ENCODE measurements around the gene ESPN.

ESPN gene

DNA sequence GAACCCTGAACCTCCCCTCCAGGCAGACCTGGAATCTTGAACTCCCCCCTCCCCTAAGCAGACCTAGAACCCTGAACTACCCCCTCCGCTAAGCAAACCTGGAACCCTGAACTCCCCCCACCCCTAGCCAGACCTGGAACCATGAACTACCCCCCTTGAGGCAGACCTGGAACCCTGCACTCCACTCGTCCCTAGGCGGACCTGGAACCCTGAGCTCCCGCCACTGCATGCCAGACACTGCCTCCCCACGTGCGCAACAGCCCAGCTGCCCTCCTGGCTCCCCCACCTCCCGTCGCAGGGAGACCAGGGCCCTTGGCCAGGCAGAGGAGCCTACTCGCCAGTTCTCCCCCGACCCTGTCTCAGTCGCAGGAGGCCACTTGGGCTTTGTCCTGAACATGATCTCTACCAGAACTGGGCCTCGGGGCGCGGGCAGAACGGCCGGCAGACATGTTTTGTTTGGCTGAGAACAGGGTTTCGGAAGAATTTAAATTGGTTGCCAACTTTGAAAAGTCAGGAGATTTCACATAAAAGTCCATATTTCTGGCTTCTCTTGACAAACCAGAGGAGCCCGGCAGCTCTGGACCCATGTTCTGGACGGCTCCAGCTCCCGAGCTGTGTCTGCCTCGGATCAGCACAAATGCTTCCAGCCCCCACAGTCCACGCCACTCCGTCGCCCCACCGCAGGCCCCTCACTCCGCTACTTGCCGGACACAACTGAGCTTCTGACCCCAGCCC lies 76.1 kb downstream of the ESPN start:
- no peak for DNase-seq

DNA sequence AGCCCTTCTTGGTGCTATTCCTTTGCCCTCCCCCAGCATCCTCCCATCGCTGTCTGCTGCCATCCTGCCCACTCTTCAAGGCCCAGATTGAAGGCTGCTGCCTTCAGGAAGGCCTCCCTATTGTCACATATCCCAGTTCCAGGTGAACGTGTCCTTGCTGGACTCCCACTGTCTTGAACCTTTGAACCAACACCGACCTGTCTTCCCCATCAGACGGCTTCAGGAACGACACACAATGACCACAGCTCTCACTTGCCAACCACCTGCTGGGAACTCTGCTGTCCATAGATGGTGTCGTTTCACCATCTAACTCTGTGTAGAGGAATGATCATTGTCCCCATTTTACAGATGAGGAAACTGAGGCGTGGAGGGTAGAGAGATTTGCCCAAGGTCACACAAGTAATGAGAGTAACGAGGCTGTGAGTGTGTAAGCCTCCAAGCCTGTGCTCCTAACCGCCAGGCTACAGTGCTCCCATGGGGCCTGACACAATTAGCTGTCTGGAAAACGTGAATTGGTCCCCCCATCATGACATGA lies 76.8 kb downstream of the ESPN start:
- DNase-seq, result no peak

DNA sequence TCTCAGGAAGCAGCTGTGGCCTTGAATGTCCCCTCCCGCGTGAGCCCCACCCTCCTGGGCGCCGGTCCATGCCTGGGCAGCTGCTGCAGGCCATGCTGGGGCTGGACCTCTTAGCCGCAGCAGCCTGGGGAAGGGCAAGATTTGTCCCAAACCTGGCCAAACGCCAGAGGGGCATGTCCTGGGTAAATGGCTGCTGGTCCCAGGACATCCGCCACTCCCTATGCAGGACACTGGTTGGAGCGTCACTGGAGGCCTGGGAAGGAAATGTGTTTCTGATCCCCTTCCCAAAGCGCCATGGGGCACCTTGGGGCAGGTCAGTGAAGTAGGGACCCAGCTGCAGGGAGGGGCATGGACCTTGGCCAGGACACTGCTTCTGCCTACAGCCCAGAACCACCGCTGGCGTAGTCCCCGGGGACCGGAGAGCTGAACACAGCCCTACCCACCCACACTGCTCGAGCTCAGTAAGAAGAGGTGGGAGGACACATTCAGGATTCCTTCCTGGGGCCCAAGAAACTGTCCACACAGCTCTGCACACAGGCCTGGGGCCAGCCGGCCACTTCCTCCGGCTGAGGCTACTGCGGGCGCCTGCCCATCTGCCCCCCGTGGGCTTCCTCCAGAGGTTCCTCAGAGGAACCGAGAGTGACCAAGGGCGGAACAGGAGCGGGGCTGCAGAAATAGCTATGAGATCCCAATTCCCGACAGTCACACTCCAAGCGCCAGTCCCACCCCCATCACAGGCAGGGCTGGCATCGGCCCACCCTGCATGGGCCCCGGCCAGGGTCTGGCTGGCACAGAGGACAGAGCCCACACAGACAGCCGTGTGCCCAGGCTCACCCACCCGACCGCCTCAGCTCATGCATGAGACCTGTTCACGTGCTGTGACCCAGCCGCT lies 77.7 kb downstream of the ESPN start:
- no peak for DNase-seq

DNA sequence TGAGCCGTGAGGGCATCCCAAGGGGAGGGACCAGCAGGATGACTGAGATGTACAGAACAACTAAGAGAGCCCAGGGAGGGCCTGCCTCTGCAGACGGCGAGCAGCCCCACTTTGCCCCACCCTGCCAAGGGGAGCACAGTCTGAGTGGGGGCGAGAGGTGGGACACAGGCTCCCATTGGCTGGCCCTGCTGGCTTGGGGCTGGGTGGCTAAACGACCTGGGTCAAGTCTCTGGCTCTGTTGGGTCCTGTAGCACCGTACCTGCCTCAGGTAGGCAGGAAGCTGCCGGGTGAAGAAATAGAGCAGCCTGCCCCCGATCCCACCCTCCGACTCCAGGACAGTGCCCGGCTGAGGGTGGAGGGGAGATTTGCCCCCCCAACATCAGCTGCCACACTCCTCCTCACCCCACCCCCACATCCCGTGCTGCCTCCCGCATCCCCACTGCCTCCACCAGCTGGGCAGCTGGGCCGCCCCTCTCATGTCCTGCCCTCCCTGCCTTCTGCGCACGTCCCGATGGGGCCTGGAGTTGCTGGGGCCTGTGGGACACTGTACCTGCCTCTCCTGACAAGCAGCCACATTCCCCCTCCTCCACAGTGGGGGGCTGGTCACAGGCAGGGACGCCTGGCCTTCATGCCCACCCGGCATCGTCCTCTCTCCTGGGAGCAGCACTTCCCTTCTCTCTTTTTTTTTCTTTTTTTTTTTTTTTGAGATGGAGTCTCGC lies 79.5 kb downstream of the ESPN start:
- DNase-seq, result no peak

DNA sequence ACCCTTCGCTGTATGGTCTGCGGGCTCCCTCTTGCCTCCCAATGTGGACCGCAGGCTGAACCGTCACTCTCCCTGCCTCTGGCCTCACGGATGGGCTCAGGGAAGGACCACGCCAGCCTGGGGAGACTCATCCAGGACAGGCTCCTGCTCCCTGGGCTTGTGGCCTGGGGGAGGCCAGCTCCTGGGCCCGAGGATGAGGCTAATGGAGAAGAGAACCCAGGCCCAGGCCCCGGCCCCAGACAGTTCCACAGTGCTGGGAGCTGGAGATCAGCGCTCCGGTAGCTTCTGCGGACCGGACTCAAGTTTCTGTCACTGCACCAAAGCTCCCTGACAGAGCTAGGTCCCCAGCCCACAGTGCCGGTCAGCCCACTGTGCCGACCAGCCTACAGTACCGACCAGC lies 80.3 kb downstream of the ESPN start:
- no peak for DNase-seq

DNA sequence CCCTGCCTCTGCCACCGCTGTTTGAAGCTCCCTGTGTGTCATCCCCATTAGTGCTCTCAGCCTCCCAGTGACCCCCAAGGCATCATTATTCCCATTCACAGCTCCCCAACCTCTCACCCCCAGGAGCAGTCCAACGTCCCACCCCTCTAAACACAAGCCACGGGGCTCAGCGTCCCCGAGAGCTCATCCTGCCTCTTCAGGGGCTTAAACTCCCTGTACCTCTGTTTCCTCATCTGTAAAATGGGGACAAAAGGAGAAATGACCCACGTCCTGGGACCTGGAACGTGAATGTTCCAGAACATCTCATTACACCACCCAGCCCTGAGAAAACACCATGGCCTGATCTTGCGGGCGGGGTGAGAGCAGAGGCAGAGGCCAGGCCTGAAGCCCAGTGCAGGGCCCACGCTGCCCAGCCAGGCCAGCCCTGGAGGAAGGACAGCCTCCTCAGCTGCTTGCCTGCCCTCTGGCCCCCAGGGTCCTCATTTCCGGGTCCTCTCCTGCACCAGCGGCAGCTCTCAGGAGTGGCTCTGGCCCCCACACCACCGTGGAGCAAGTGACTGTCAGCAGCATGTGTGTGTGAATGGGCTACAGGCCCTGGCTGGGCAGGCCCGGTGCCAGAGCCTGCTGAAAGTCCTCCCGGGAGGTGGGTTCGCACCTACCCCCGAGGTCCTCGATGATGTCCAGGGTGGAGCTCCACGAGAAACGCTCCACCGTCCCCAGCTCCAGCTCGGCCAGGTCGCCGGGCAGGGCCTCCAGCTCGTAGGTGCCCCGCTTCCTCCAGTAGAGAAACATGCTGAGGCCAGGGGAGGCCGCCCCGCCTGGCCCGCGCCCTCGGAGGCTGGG lies 81.0 kb downstream of the ESPN start:
- DNase-seq, result no peak

DNA sequence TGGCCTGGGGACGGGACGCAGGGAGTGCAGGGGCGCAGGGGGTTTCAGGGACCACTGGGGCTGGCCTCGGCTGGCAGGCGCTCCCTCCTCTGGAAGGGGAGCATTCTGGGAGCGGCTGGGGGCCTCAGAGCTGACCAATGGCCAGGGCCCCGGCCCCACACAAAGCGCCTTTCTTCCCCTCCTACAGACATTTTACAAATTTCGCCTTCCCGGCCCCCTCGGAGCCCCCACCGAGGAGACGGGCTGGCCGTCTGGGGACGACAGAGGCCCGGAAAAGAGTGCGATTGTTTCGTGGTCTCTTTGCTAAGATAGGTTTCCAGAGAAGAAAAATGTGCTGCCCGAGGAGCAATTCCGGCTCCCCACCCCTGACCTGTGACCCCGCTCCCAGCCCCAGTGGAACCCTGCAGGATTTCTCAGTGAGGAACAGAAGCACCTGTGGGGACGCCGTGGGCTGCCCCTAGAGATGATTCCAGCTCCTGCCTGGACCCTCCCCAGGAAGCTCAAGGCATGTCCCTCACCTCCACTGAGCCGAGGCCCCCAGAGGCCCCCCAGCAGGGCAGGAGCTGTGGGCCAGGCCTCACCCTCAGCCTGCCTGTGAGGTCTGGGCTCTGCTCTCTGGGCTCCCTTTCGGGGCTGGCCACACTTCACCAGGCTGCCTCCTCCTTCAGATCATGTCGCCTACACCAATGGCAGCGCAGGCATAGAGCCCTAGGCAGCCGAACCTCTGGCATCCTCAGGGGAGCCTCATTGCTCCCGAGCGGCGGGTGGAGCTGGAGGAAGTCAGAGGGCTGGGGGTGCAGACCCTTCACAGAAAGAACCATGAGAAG lies 81.8 kb downstream of the ESPN start:
- no peak for DNase-seq

DNA sequence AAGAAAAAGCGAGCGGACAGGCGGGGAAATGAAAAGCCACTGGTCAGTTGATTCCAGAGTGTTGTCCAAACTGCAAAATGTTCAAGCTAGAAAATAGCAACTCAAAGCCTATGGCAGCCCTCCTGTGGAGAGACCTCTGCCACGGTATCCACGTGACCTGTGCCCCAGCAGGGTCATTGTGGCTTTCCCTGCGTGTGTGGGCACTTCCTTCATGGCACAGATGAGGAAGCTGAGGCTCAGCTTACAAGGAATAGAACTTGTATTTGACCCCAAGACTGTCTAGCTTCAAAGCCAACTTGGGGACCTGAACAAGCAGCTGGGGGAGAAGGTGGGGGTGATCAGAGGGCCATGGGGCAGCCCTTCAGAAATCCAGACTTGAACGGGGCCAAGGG lies 82.5 kb downstream of the ESPN start:
- no peak for DNase-seq

DNA sequence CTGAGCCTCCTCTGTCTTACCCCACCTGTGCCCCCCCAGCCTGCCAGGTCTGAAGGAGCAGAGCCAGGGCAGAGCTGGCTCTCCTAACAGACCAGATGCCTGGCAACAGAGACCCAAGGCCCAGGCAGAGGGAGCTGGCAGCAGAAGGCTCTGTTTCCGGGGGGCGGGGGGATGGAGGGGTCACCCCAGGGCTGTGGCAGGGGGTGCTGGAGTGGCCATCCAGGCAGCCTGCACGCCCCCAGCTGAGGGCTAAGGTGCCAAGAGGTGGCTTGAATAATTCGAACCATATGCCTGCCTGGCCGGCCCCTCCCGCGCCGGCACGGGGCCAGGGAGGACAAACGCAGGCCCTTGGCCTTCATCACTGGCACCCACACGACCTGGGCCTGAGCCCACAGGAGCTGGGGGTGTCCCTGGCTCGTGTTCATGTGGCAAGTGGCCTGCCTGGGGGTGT lies 82.9 kb downstream of the ESPN start:
- DNase-seq, result no peak

DNA sequence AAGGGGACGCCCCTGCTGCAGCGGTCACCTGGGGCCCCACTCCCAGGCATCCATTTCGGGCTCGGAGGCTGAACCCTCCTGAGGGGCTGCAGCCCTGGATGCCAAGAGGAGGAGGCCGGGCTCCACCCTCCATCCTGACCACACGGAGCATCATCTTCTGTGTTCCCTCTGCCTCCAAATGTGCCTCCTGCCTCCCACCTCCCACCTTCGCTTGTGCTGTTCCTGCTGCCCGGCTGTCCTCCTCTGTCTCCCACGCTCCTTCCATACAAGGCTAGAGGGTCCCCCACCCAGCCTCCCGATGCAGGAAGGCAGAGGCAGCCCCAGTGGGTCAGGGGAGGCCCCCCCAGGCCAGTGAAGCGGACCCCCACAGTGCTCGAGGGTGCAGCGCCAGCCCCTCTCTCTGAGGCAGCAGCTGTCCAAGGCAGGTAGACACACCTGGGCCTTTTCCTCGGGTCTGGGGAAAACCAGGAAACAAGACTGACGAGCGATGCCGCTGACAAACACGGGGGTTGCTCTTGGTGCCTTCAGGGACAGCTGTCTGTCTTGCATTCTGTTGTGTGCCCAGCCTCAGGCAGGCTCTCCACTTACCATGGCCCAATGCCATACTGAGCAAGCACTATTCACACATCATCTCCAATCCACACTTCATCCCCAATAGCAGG lies 83.7 kb downstream of the ESPN start:
- DNase-seq, result no peak

DNA sequence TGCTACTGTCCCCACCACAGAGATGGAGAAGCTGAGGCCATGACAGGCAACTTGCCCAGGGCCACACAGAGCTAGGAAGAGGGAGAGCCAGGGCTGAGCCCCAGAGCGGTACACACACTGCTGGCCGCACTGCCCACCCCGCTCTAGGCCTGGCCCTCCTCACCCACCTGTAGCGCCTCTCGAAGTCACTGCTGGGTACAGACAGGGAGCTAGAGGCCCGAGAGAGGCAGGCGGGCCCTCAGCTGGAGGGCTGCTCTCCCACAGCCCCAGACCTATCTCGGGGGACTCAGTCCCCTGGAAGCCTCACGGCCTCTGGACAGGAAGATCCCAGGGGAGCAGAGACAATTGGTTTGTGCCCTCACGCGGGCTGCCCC lies 84.2 kb downstream of the ESPN start:
- DNase-seq, result no peak

DNA sequence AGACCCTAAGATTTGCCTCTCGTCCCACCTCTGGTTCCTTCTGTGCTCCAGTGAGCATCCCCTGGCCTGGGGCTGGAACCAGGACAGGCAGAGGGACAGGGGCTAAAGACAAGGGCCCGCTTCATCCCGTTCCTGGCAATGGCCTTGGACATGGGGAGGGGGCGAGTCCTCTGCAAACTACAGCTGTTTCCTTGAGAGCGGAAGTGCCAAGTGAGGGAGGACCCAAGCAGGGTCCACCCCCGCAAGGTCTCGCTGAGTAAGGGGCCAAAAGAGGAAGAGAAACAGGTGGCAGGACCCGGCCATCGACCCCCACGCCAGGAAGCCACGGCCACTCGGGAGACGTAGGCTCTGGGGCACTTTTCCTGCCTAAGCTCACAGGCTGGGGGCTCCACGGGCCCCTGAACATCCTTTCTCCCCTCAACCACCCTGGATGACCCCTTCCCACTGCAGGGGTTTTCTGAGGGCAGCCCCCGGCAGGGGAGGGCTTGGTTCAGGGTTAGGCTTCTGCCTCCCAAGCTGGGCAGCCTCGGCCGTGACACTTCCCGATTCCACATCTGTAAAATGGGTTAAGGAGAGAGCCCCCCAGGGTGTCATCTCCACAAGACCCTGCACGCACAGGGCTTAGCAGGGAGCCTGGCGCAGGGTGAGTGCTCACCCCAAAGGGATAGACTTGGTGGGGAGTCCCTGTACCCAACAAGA lies 84.8 kb downstream of the ESPN start:
- DNase-seq, result no peak

DNA sequence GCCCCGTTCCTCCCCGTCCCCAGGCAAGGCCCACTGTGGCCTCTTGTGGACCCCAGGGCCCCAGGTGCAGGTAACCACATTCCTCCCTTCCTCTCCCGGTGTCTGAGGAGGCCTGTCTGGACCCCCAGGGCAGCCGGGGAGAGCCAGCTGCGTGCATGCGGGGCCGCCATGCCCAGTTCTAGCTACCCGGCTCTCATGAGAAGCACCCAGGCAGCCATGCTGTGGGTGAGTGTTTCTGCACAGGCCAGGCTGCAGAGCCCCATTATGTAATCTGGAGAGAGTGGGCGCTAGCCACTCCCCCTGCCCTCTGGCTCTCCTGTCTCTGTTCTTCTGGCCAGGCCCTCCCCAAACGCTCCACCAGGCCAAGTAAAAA lies 85.3 kb downstream of the ESPN start:
- DNase-seq, result no peak

DNA sequence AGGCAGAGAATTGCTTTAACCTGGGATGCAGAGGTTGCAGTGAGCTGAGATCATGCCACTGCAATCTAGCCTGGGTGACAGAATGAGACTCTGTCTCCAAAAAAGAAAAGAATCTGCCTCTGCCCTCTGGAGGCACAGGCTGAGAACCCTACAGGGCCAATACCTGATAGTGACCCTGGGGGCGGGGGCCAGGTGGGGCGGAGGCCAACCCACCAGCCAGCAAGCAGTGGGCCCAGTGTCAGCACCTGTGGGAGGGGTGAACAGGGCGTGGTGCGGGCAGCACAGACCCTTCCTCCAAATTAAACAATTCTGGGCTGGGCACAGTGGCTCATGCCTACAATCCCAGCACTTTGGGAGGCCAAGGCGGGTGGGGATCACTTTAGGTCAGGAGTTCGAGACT lies 85.9 kb downstream of the ESPN start:
- DNase-seq, result no peak
